SKM-1 (cell line): ENCODE measurements around the gene CFAP119.

Experiments used
- DNase-seq: peaks from one replicate; lab custom pipeline; 2025; ENCODE audit not compliant: unreplicated experiment; lab: John Stamatoyannopoulos, UW

Gene CFAP119

GRCh38 chr16:30715750-30716445, 46.0 kb downstream of the CFAP119 start:
- no peak for DNase-seq

- no peak for DNase-seq
Measured at GRCh38 chr16:30711712-30712111, 50.1 kb downstream of the CFAP119 start.

GRCh38 chr16:30710971-30711370, 50.9 kb downstream of the CFAP119 start:
- no peak for DNase-seq
